NCI-H446 (cell line): Measurements from ENCODE around the gene SETD7.
"Not testable (repeated sequence)": the region's sequence is repeated elsewhere in the genome, so short reads cannot be mapped to it uniquely, and the experiment has no call there.

ENCODE experiments used
- DNase-seq, 2 experiments: peaks; one replicate each; lab custom pipeline; 2025; lab: John Stamatoyannopoulos, UW

SETD7 gene

GRCh38 chr4:139509727-139510410 is 46.1 kb downstream of the SETD7 start:
- peak in 1 of 2 experiments; percentile 7 for DNase-seq

GRCh38 chr4:139508581-139509237 is 47.3 kb downstream of the SETD7 start:
- DNase-seq, result no peak

DNA sequence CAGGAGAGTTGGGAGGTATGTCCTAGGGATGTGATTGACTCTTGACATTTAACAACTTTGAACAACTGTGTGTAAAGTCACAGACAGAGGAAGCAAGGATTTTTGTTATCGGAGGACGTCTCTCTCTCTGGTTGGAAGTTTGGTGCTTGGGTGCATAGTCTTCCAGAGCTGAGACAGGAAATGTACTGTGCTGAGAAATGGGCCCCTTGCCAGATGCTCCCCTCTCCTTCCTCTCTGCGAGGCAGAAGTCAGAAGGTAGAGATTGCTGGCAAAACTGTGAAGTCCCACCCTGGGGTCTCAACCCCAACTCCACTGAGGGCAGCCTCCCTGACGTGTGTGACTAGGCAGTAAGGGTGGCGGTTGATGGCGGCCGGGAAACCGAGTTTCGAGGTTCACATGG is 49.2 kb downstream of the SETD7 start:
- DNase-seq, result no peak

DNA sequence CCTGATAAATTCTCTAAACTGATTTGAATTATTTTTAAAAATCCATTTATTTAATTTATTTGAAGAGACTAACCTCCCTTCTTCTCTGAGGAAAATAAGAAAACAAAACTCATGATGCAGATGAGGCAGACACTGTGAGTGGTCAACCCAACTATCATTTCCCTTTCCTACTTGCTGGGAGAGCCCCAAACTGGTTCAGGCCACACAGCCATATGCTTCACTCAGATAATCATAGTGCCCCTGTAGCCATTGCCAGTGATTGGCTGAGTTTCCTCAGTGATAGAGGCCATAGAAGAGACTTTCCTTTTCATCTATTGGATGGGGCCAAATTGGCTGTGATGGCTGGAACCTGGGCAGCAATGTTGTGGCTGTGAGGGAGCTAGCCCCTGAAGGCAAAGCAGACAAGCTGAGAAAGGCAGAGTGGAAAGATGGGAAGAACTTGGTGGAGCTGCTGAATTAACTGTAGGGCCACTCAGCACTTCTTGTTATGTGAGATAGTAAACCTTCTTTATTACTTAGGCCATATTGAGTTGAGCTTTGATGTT is 52.3 kb downstream of the SETD7 start:
- no peak for DNase-seq

GRCh38 chr4:139501927-139502899 is 53.8 kb downstream of the SETD7 start:
- no peak for DNase-seq

DNA sequence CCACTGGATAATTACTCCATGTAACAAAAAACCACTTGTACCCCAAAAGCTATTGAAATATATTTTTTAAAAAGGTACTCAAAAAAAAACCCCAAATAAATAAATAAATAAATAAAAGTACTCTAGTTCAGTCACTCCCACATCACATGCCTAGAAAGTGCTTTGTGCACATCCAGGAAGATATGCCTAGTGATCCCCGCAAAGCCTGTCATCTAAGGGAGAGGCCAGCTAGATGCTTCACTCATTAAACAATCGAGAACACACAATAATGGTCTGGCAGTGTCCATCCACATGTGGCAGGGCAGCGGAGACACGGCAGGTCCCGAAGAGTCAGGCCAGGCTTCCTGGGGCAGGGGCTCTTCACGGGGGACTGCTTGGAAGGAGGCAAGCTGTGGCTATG is 54.5 kb downstream of the SETD7 start:
- no peak for DNase-seq

- DNase-seq, result no peak
Observed at GRCh38 chr4:139501117-139501516, 54.9 kb downstream of the SETD7 start.

DNA sequence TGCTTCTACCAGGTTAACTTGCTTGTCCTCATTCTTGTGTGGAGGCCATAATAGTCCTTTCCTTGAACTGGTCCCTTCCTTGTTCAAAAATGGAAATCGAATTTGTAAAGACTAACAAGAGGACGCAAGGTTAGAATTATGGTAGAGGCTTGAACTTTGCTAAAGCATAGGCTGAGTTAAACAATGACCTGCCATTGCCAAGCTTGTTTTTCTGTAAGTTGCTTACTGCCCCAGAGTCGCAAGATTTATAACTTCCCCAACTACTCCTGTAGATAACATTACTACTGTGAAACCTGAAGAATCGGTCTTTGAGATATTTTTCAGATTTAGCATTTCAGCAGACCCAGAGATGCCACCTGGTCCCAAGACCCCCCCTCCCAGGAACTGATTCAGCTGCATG is 56.8 kb downstream of the SETD7 start:
- no peak for DNase-seq

- DNase-seq, result peak in 1 of 2 experiments; percentile 49
Observed at GRCh38 chr4:139493176-139493575, 62.8 kb downstream of the SETD7 start.

DNA sequence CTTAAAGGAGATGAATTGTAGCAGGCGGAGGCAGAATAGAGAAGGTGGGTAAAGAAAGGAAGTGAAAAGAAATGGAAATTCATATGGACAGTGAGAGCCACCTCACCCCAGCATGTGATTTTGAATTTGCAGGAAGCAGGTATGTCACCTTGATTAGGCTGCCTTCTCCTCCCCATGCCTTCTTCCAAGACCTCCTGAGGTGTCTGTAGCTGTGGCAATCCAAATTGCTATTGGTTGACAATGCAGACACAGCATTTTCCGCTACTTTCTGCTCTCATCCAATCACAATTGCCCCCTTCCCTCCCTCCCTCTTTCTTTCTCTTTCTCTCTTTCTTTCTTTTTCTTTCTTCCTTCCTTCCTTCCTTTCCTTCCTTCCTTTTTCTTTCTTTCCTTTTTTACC is 63.6 kb downstream of the SETD7 start:
- DNase-seq, result no peak

GRCh38 chr4:139489638-139490037 is 66.4 kb downstream of the SETD7 start:
- DNase-seq, result no peak

GRCh38 chr4:139488442-139488841 is 67.6 kb downstream of the SETD7 start:
- no peak for DNase-seq

DNA sequence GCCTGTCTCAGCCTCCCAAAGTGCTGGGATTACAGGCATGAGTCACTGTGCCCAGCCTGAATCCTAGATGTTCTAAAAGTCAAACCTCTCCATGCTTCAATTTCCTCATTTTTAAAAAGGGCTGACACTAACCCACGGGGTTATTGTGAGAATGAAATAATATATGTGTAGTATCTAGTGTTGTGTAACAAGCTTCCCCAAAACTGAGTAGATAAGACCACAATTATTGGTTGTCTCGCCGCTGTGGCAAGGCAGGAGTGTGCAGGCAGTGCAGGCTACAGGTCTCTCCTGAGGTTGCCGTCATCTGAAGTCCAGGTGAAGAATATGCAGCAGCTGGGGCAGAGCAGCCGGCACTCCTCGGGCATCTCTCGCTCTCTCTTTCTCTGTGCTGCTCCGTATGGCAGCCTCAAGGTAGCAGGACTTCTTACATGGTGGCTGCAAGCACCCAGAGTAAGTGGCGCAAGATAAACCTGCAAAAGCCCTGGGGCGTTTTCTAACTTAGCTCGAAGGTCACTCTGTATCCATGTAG is 71.2 kb downstream of the SETD7 start:
- DNase-seq, result no peak

GRCh38 chr4:139483000-139483399 is 73.0 kb downstream of the SETD7 start:
- DNase-seq, result no peak

DNA sequence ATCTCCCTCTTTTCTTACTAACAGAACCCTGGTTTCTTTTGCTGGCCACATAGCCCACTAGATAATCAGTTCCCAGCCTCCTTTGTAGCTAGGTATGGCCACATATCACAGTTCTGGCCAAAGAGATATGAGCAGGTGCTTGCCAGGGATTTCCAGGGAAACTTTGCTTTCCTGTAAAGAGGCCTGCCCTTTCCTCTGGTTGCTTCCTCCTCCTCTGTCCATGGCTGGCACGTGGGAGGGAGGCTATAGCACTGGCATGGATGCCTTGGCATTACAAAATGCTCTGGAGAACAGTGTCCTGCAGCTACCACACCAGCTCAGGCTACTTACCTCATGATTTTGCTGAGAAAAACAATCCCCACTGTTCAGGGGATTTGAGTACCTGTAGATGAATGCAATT is 74.6 kb downstream of the SETD7 start:
- DNase-seq, result no peak

- DNase-seq, result no peak
Observed at GRCh38 chr4:139476363-139476762, 79.7 kb downstream of the SETD7 start.

- DNase-seq, result no peak
Observed at GRCh38 chr4:139472852-139473251, 83.2 kb downstream of the SETD7 start.

- no peak for DNase-seq
Observed at GRCh38 chr4:139470997-139471665, 84.9 kb downstream of the SETD7 start.

GRCh38 chr4:139470295-139470694 is 85.7 kb downstream of the SETD7 start:
- DNase-seq, result no peak

GRCh38 chr4:139469869-139470268 is 86.2 kb downstream of the SETD7 start:
- no peak for DNase-seq

DNA sequence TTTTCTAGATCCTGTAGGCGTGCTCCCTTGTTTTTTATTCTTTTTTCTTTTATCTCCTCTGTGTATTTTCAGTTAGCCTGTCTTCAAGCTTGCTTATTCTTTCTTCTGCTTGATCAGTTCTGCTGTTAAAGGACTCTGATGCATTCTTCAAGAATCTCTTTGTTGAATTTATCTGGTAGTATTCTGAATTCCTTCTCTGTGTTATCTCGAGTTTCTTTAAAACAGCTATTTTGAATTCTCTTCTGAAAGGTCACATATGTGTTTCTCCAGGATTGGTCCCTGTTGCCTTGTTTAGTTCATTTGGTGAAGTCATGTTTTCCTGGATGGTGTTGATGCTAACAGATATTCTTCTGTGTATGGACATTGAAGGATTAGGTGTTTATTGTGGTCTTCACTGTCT is 86.8 kb downstream of the SETD7 start:
- DNase-seq, result no peak

DNA sequence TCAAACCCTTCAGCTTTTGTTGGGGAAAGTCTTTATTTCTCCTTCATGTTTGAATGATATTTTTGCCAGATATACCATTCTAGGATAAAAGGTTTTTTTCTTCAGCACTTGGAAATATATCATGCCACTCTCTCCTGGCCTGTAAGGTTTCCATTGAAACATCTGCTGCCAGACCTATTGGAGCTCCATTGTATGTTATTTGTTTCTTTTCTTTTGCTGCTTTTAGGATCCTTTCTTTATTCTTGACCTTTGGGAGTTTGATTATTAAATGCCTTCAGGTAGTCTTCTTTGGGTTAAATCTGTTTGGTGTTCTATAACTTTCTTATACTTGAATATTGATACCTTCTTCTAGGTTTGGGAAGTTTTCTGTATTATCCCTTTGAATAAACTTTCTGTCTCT is 87.3 kb downstream of the SETD7 start:
- not testable (repeated sequence) for DNase-seq
